ENCODE data around the gene NEAT1.

The NEAT1 gene

GRCh38 chr11:65422633-65423515, at the start of gene NEAT1:
NEAT1 (plus strand) TSS chr11:65422798.
- DNase-seq: peak; percentile 93

- no peak for DNase-seq
These were observed 48.6 kb upstream of the NEAT1 start for GRCh38 chr11:65373839-65374580.

- no peak for DNase-seq
These were observed 47.6 kb upstream of the NEAT1 start for GRCh38 chr11:65375012-65375411.

GRCh38 chr11:65376138-65376713, 46.4 kb upstream of the NEAT1 start:
- DNase-seq: no peak

- DNase-seq: no peak
These were observed 45.6 kb upstream of the NEAT1 start for GRCh38 chr11:65377036-65377435.

- DNase-seq: no peak
These were observed 44.8 kb upstream of the NEAT1 start for GRCh38 chr11:65377777-65378176.

- peak; percentile 52 for DNase-seq
These were observed 44.2 kb upstream of the NEAT1 start for GRCh38 chr11:65378208-65378927.

GRCh38 chr11:65378928-65379638, 43.5 kb upstream of the NEAT1 start:
- no peak for DNase-seq

- no peak for DNase-seq
These were observed 42.7 kb upstream of the NEAT1 start for GRCh38 chr11:65379698-65380459.

- DNase-seq: no peak
These were observed 42.0 kb upstream of the NEAT1 start for GRCh38 chr11:65380460-65381119.

GRCh38 chr11:65381716-65382032, 40.9 kb upstream of the NEAT1 start:
- DNase-seq: no peak

GRCh38 chr11:65382033-65382803, 40.4 kb upstream of the NEAT1 start, which contains the start of gene SLC25A45:
SLC25A45 (minus strand) TSS chr11:65382646; CDS start chr11:65381951, 695 bp downstream.
- DNase-seq: peak; percentile 91

- DNase-seq: no peak
These were observed 39.7 kb upstream of the NEAT1 start for GRCh38 chr11:65382804-65383368.

- no peak for DNase-seq
These were observed 38.8 kb upstream of the NEAT1 start for GRCh38 chr11:65383778-65384177.

- DNase-seq: no peak
These were observed 38.2 kb upstream of the NEAT1 start for GRCh38 chr11:65384301-65384889.

- peak; percentile 91 for DNase-seq
These were observed 36.1 kb upstream of the NEAT1 start, which contains the start of gene FRMD8 for GRCh38 chr11:65386307-65387140. FRMD8 (plus strand) TSS chr11:65386637; CDS start chr11:65387037, 400 bp downstream.

GRCh38 chr11:65388731-65389130, 33.9 kb upstream of the NEAT1 start:
- no peak for DNase-seq

GRCh38 chr11:65389294-65389980, 33.2 kb upstream of the NEAT1 start:
- no peak for DNase-seq

Data from CD4-positive, alpha-beta T cell treated with Interferon gamma for 1 hour (primary cell).